K562 (cell line): ENCODE measurements around the gene TBC1D1. TPM values are rescaled to one million over a fixed set of nuclear protein-coding genes. Genes with fewer than 3 reads are reported as not detected.

ENCODE experiments used
- ARID4B ChIP-seq: sonication (generic); formaldehyde crosslinking; IDR thresholded peaks from 2 replicates; pipeline ENCODE4 v1.8.0; 2022; ENCODE audit warnings: mild to moderate bottlenecking, missing genetic modification reagents
- DEAF1 ChIP-seq: fragments of 450-650 bp; formaldehyde crosslinking; IDR thresholded peaks from 2 replicates; pipeline ENCODE4 v1.4.0; 2020; ENCODE audit warnings: mild to moderate bottlenecking, moderate library complexity
- DLX4 ChIP-seq: fragments of 250-450 bp; sonication (Bioruptor Pico); IDR thresholded peaks from 2 replicates; pipeline ENCODE4 v1.6.1; 2021; ENCODE audit warnings: mild to moderate bottlenecking
- E2F8 ChIP-seq: fragments of 450-650 bp; IDR thresholded peaks from 2 replicates; pipeline ENCODE4 v1.7.1; 2018; ENCODE audit warnings: mild to moderate bottlenecking, low read depth; ENCODE audit not compliant: partially characterized antibody
- FOS ChIP-seq: IDR thresholded peaks from 3 replicates; pipeline ENCODE4 v1.6.1; 2011; ENCODE audit not compliant: insufficient read length; ENCODE audit errors: extremely low read depth
- MAX ChIP-seq: sonication (generic); formaldehyde crosslinking; IDR thresholded peaks from 2 replicates; pipeline ENCODE4 v1.9.0; 2022; ENCODE audit warnings: mild to moderate bottlenecking, missing genetic modification reagents
- NR2F6 ChIP-seq: fragments of 450-650 bp; formaldehyde crosslinking; IDR thresholded peaks from 2 replicates; pipeline ENCODE4 v1.4.0; 2020; ENCODE audit warnings: mild to moderate bottlenecking
- PHTF2 ChIP-seq: fragments of 250-450 bp; sonication (Bioruptor Pico); IDR thresholded peaks from 2 replicates; pipeline ENCODE4 v1.5.0; 2021; ENCODE audit warnings: mild to moderate bottlenecking
- PRPF4 ChIP-seq: fragments of 200-400 bp; formaldehyde crosslinking; IDR thresholded peaks from one replicate; pipeline ENCODE4 v1.6.1; 2017; ENCODE audit warnings: low read length, low read depth, mild to moderate bottlenecking; ENCODE audit not compliant: insufficient read depth, poor library complexity, severe bottlenecking
- PTBP1 ChIP-seq: fragments of 200-400 bp; formaldehyde crosslinking; IDR thresholded peaks from 2 replicates; pipeline ENCODE4 v1.6.1; 2017; ENCODE audit warnings: low read depth, low read length
- SAP30 ChIP-seq: fragments of 200-600 bp; sonication (generic); IDR thresholded peaks from 2 replicates; pipeline ENCODE4 v1.6.1; 2012; ENCODE audit warnings: borderline replicate concordance, low read depth, mild to moderate bottlenecking, moderate library complexity, low read length, control low read depth, inconsistent platforms; ENCODE audit not compliant: insufficient read depth, poor library complexity, severe bottlenecking
- TEAD2 ChIP-seq: fragments of 450-650 bp; IDR thresholded peaks from 2 replicates; pipeline ENCODE4 v1.6.1; 2016; ENCODE audit warnings: missing genetic modification characterization, control low read depth, missing compliant biosample characterization
- ZNF23 ChIP-seq: fragments of 250-450 bp; sonication (Bioruptor Pico); IDR thresholded peaks from 2 replicates; pipeline ENCODE4 v1.4.0; 2020; ENCODE audit warnings: mild to moderate bottlenecking
- ZNF707 ChIP-seq: fragments of 250-450 bp; sonication (Bioruptor Pico); conservative IDR thresholded peaks from 2 replicates; pipeline ENCODE4 v1.8.0; 2022; ENCODE audit warnings: inconsistent platforms, mild to moderate bottlenecking, moderate library complexity
- polyA plus RNA-seq, 8 experiments: library from polyadenylated mRNA; depleted of rRNA in 4 of 8; stranded (reverse) in 5 of 8; unstranded in 3 of 8; fragments of >200 nt; fragmentation: Nextera tagmentation in 2 of 8; fragmentation: Illumina TruSeq in 1 of 8; extraction: Ambion mirVana in 2 of 8; extraction: Trizol in 1 of 8; gene quantifications; 2 replicates each; pipeline versions ENCODE4 v1.2.1 to v1.2.3, GENCODE V29; 2011 to 2014; ENCODE audit warnings: inconsistent platforms in 1 of 8, missing spikeins in 1 of 8
- total RNA-seq, 7 experiments: library from RNA; depleted of rRNA in 6 of 7; stranded (reverse); fragments of >200 nt in 6 of 7; fragmentation: Illumina TruSeq in 2 of 7; extraction: Trizol in 2 of 7; gene quantifications; 2 replicates each; pipeline versions ENCODE4 v1.2.1 to v1.2.3, GENCODE V29; 2011 to 2021; ENCODE audit warnings: low replicate concordance in 1 of 7

TBC1D1 gene
- total and polyA plus RNA-seq, 9 of the 15 experiments (the other 6 are each of a cell fraction or from before 2014, with no cell fraction given), result 0.59 to 14.2 (median 8.8) TPM

- TF ChIP-seq ZNF707 (CRISPR knock-in tag) (no peak), SAP30 (no peak), FOS (no peak), MAX (peak; percentile 68; the same call in 1 of the 2 replicates), TEAD2 (tag) (no peak), ZNF23 (CRISPR knock-in tag) (no peak), NR2F6 (CRISPR knock-in tag) (no peak), PRPF4 (no peak), PHTF2 (CRISPR knock-in tag) (no peak), E2F8 (no peak), PTBP1 (no peak), DEAF1 (CRISPR knock-in tag) (no peak), ARID4B (peak; percentile 74; the same call in 1 of the 2 replicates), DLX4 (CRISPR knock-in tag) (no peak)
Measured at GRCh38 chr4:37977471-37978247, 86.8 kb downstream of the TBC1D1 start (continued).
